ENCODE results near the gene FTCD. TPM values are rescaled to one million over a fixed set of nuclear protein-coding genes. Genes with fewer than 3 reads are reported as not detected.

The FTCD gene
- total RNA-seq, 1 experiment from 2014 or later: 6.7 TPM

- no peaks in the 10 kb centered on the region for H3K79me1 ChIP-seq (ENCODE audit: insufficient read depth, low read depth, low read length, poor library complexity, severe bottlenecking)
- no peaks in the 10 kb centered on the region for H3K9me3 ChIP-seq (ENCODE audit: control insufficient read depth, low read depth, low read length)
- H2AFZ ChIP-seq (ENCODE audit: low read length): no peak overlapping the region
- no peak overlapping the region for H3K4ac ChIP-seq (ENCODE audit: low read depth, low read length)
- no peak overlapping the region for H2BK120ac ChIP-seq (ENCODE audit: low read depth, low read length, poor library complexity, severe bottlenecking)
- TF ChIP-seq CTCF (conservative IDR thresholded peaks at IDR 0.05): no peak
- H4K20me1 ChIP-seq (ENCODE audit: control insufficient read depth, insufficient read depth, insufficient read length): no peaks in the 10 kb centered on the region
- Mint-ChIP-seq H3K9me3 (no peaks in the 10 kb centered on the region), H3K36me3 (ENCODE audit: insufficient read depth in 1 of 3, low read depth in 3 of 3) (peaks cover 12 to 22% (median 19%) of the 10 kb centered on the region in 3 experiments; a peak in 6 of 7 replicates), H3K4me1 (peaks cover 22 to 29% of the 10 kb centered on the region in 2 experiments), H3K27me3 (ENCODE audit: low read depth) (no peaks in the 10 kb centered on the region), H3K4me3 (no peak overlapping the region), H3K27ac (peak overlapping the region in 1 of 3 experiments; percentile 4; a peak in 2 of 7 replicates)
- H3K4me2 ChIP-seq (ENCODE audit: insufficient read depth, insufficient read length, low read length): no peak overlapping the region
- no peak overlapping the region for H2BK20ac ChIP-seq (ENCODE audit: low read depth, low read length, poor library complexity, severe bottlenecking)
- DNase-seq: no peak
- H3K27ac ChIP-seq (ENCODE audit: insufficient read length, low read depth, low read length): no peak overlapping the region
- H4K5ac ChIP-seq (ENCODE audit: insufficient read length, low read depth, low read length): no peak overlapping the region
- H2BK5ac ChIP-seq (ENCODE audit: insufficient read length, low read length): no peak overlapping the region
- no peak overlapping the region for H3K18ac ChIP-seq (ENCODE audit: insufficient read length, low read depth, low read length)
- no peak overlapping the region for H2BK12ac ChIP-seq (ENCODE audit: insufficient read length, low read depth, low read length)
- no peak overlapping the region for H3K23ac ChIP-seq (ENCODE audit: insufficient read length, low read depth, low read length)
- H2AK5ac ChIP-seq (ENCODE audit: insufficient read length, low read length): no peak overlapping the region
- no peak overlapping the region for H3K9ac ChIP-seq (ENCODE audit: extremely low read depth, insufficient read length, low read length)
- no peak overlapping the region for H4K91ac ChIP-seq (ENCODE audit: insufficient read length, low read depth, low read length)
- no peaks in the 10 kb centered on the region for H3K27me3 ChIP-seq (ENCODE audit: insufficient read depth, low read length)
- H3K4me1 ChIP-seq (ENCODE audit: insufficient read depth, low read length): peaks cover 4% of the 10 kb centered on the region; the same call in 1 of the 2 replicates
- H3K79me2 ChIP-seq (ENCODE audit: insufficient read depth, low read length): no peaks in the 10 kb centered on the region
- no peak overlapping the region for H3K14ac ChIP-seq (ENCODE audit: insufficient read depth, low read length)
- WGBS (ENCODE audit: extremely low coverage, insufficient read length, low lambda C conversion rate): no CpG with 5 or more reads among the region's 7 CpGs
- H2BK15ac ChIP-seq (ENCODE audit: low read depth, low read length): no peak overlapping the region
- peaks cover 7% of the 10 kb centered on the region for H3K23me2 ChIP-seq (ENCODE audit: insufficient read length, low read depth, low read length, poor library complexity, severe bottlenecking)
- H3K56ac ChIP-seq (ENCODE audit: insufficient read length, low read depth, low read length): no peak overlapping the region
- no peak overlapping the region for H3T11ph ChIP-seq (ENCODE audit: low read length)
- H4K8ac ChIP-seq (replicated peaks; ENCODE audit: insufficient read length, low read depth, low read length): no peak overlapping the region
Measured at GRCh38 chr21:46187814-46188213, 32.4 kb upstream of the FTCD start.
